ENCODE measurements around the gene NTRK1.

The NTRK1 gene

DNA sequence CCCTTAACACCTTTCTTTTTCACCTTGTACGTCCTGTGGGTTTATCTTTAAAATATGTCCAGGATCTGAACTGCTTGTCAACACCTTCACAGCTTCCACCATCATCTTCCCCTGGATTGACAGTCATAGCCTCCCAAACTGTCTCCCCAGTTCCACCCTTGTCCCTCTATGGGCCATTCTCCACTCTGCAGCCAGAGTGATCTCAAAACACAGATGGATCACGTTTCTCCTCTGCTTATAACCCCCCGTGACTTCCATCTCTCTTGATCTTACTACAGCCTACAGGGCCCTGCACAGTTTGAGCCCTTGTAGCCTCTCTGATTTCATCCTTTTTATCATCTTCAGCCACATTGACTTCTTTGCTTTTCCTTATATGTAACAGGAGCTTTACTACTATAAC, 6.0 kb upstream of the NTRK1 start:
- Histone ChIP-seq H3K79me1 (ENCODE audit: low read length) (no peaks in the 10 kb centered on the region), H3K4ac (ENCODE audit: low read depth, low read length) (no peak overlapping the region), H2AK5ac (ENCODE audit: low read length) (no peak overlapping the region), H4K12ac (ENCODE audit: low read depth, low read length) (no peak overlapping the region), H4K91ac (ENCODE audit: low read depth, low read length) (no peak overlapping the region), H3K27me3 (ENCODE audit: insufficient read depth, low read length) (peaks cover 35% of the 10 kb centered on the region), H3K4me1 (ENCODE audit: control insufficient read depth in 1 of 2, insufficient read depth in 2 of 2, low read length in 2 of 2) (peaks cover 0 to under 1% of the 10 kb centered on the region in 2 experiments), H3K23ac (ENCODE audit: low read length) (no peak overlapping the region), H2BK5ac (ENCODE audit: low read depth, low read length, poor library complexity) (no peak overlapping the region), H3K9ac (ENCODE audit: low read length) (no peak overlapping the region), H2BK12ac (ENCODE audit: low read length) (no peak overlapping the region), H3K79me2 (ENCODE audit: control insufficient read depth, insufficient read depth, low read length, poor library complexity) (no peaks in the 10 kb centered on the region), H3K36me3 (ENCODE audit: control insufficient read depth in 1 of 2, insufficient read depth in 2 of 2, low read length in 2 of 2) (no peaks in the 10 kb centered on the region), H2AFZ (ENCODE audit: insufficient read depth, low read length, poor library complexity) (no peak overlapping the region), H3K4me2 (ENCODE audit: low read length) (no peak overlapping the region), H2BK120ac (ENCODE audit: insufficient read depth, low read length, poor library complexity) (no peak overlapping the region), H3K14ac (ENCODE audit: low read length) (no peak overlapping the region), H3K4me3 (ENCODE audit: low read depth, low read length) (no peak overlapping the region), H3K9me3 (ENCODE audit: insufficient read depth, low read depth, low read length) (peaks cover 11% of the 10 kb centered on the region), H4K8ac (ENCODE audit: low read depth, low read length) (no peak overlapping the region), H3K18ac (ENCODE audit: low read length) (no peak overlapping the region), H3K27ac (ENCODE audit: low read depth, low read length) (no peak overlapping the region)
- no CpG with 5 or more reads among the region's 3 CpGs for WGBS (ENCODE audit: extremely low coverage, insufficient coverage, insufficient read length)
- DNase-seq: no peak

DNA sequence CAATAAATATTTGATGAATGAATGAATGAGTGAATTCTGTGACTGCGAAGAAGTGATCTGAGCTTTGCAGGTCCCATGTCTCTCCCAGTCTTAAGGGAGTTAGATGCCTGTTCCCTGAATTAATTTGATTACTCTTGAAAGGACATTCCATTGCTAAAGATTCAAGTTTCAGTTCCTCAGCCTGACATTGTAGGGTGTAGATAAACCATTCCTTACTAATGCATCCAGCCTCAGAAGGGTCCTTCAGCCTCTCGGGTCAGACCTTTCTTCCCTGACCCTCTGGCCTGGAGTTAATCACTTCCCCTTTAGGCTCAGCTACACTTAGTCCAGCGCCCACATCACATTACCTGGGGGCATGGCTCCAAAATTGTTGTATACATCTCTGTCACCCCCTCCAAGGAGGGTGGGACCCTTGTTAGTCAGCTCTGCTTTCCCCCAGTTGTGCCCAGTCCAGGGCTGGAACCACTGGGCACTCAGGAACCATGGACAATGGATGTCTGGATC, 4.3 kb upstream of the NTRK1 start:
- peaks cover 13% of the 10 kb centered on the region for H3K9me3 ChIP-seq (ENCODE audit: insufficient read depth, low read depth, low read length)
- H4K91ac ChIP-seq (ENCODE audit: low read depth, low read length): no peak overlapping the region
- no peak overlapping the region for H4K8ac ChIP-seq (ENCODE audit: low read depth, low read length)
- no peak overlapping the region for H2AK5ac ChIP-seq (ENCODE audit: low read length)
- no peak overlapping the region for H3K18ac ChIP-seq (ENCODE audit: low read length)
- no peak overlapping the region for H3K4me2 ChIP-seq (ENCODE audit: low read length)
- H2BK5ac ChIP-seq (ENCODE audit: low read depth, low read length, poor library complexity): no peak overlapping the region
- no peak overlapping the region for H4K12ac ChIP-seq (ENCODE audit: low read depth, low read length)
- no peak overlapping the region for H2BK12ac ChIP-seq (ENCODE audit: low read length)
- H3K4me3 ChIP-seq (ENCODE audit: low read depth, low read length): no peak overlapping the region
- no peak overlapping the region for H3K27ac ChIP-seq (ENCODE audit: low read depth, low read length)
- H3K79me2 ChIP-seq (ENCODE audit: control insufficient read depth, insufficient read depth, low read length, poor library complexity): no peaks in the 10 kb centered on the region
- no peak overlapping the region for H3K14ac ChIP-seq (ENCODE audit: low read length)
- peaks cover 4 to 10% of the 10 kb centered on the region in 2 experiments for H3K4me1 ChIP-seq (ENCODE audit: control insufficient read depth in 1 of 2, insufficient read depth in 2 of 2, low read length in 2 of 2)
- WGBS (ENCODE audit: extremely low coverage, insufficient coverage, insufficient read length): no CpG with 5 or more reads among the region's 3 CpGs
- no peak overlapping the region for H3K9ac ChIP-seq (ENCODE audit: low read length)
- H2AFZ ChIP-seq (ENCODE audit: insufficient read depth, low read length, poor library complexity): no peak overlapping the region
- peaks cover 48% of the 10 kb centered on the region for H3K27me3 ChIP-seq (ENCODE audit: insufficient read depth, low read length)
- H3K79me1 ChIP-seq (ENCODE audit: low read length): no peaks in the 10 kb centered on the region
- no peak overlapping the region for H3K4ac ChIP-seq (ENCODE audit: low read depth, low read length)
- no peak overlapping the region for H3K23ac ChIP-seq (ENCODE audit: low read length)
- H3K36me3 ChIP-seq (ENCODE audit: control insufficient read depth in 1 of 2, insufficient read depth in 2 of 2, low read length in 2 of 2): no peaks in the 10 kb centered on the region
- no peak for DNase-seq
- H2BK120ac ChIP-seq (ENCODE audit: insufficient read depth, low read length, poor library complexity): no peak overlapping the region

DNA sequence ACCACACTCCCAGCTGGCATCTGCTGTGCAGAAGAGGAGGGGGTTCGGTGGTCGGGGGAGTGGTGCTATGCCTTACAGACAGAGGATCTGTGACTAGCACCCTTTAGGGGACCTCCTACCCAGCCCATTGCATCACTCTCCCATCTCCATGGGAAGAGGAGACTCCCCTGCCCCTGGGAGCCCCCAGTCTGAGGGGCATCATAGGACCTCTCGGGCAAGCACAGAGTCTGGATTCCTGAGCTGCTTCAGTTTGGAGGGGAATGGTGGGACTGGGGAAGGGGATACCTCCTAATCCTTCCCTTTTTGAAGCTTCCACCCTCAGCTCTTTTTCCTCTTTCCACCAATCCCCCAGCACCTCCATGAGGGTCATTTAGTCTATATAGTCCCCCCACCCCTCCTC, 3.1 kb upstream of the NTRK1 start:
- Histone ChIP-seq H3K4me2 (ENCODE audit: low read length) (no peak overlapping the region), H2AK5ac (ENCODE audit: low read length) (no peak overlapping the region), H3K4me1 (ENCODE audit: control insufficient read depth in 1 of 2, insufficient read depth in 2 of 2, low read length in 2 of 2) (peaks cover 4 to 13% of the 10 kb centered on the region in 2 experiments), H3K36me3 (ENCODE audit: control insufficient read depth in 1 of 2, insufficient read depth in 2 of 2, low read length in 2 of 2) (no peaks in the 10 kb centered on the region), H2BK120ac (ENCODE audit: insufficient read depth, low read length, poor library complexity) (no peak overlapping the region), H3K4ac (ENCODE audit: low read depth, low read length) (no peak overlapping the region), H3K23ac (ENCODE audit: low read length) (no peak overlapping the region), H3K79me1 (ENCODE audit: low read length) (no peaks in the 10 kb centered on the region), H3K9me3 (ENCODE audit: insufficient read depth, low read depth, low read length) (peaks cover 13% of the 10 kb centered on the region), H3K18ac (ENCODE audit: low read length) (no peak overlapping the region), H3K9ac (ENCODE audit: low read length) (no peak overlapping the region), H4K8ac (ENCODE audit: low read depth, low read length) (no peak overlapping the region), H3K27me3 (ENCODE audit: insufficient read depth, low read length) (peaks cover 56% of the 10 kb centered on the region), H4K91ac (ENCODE audit: low read depth, low read length) (no peak overlapping the region), H3K4me3 (ENCODE audit: low read depth, low read length) (no peak overlapping the region), H3K27ac (ENCODE audit: low read depth, low read length) (no peak overlapping the region), H2AFZ (ENCODE audit: insufficient read depth, low read length, poor library complexity) (no peak overlapping the region), H3K79me2 (ENCODE audit: control insufficient read depth, insufficient read depth, low read length, poor library complexity) (no peaks in the 10 kb centered on the region), H3K14ac (ENCODE audit: low read length) (no peak overlapping the region), H4K12ac (ENCODE audit: low read depth, low read length) (no peak overlapping the region), H2BK12ac (ENCODE audit: low read length) (no peak overlapping the region), H2BK5ac (ENCODE audit: low read depth, low read length, poor library complexity) (no peak overlapping the region)
- no CpG with 5 or more reads among the region's 3 CpGs for WGBS (ENCODE audit: extremely low coverage, insufficient coverage, insufficient read length)
- no peak for DNase-seq

DNA sequence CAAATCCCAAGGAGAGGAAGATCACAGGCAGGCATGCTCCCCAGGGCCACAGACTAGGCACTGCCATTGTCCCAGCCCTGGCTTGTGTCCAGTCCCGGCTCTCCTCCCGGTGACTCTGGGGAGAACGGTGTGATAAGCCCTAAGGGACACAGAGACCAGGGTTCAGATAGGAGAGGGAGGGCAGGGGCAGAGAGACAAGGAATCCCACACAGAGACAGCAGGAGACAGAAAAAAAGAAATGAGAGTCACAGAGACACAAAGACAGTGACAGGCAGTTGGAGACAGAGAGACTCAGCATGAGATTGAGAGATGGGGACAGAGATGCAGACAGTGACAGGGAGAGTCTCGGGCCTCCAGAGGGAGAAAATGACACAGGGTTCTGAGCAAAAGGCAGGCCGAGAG, 2.1 kb upstream of the NTRK1 start:
- Histone ChIP-seq H3K4me3 (ENCODE audit: low read depth, low read length) (no peak overlapping the region), H3K9ac (ENCODE audit: low read length) (no peak overlapping the region), H3K9me3 (ENCODE audit: insufficient read depth, low read depth, low read length) (peaks cover 12% of the 10 kb centered on the region), H4K8ac (ENCODE audit: low read depth, low read length) (no peak overlapping the region), H3K79me1 (ENCODE audit: low read length) (no peaks in the 10 kb centered on the region), H3K36me3 (ENCODE audit: control insufficient read depth in 1 of 2, insufficient read depth in 2 of 2, low read length in 2 of 2) (no peaks in the 10 kb centered on the region), H4K12ac (ENCODE audit: low read depth, low read length) (no peak overlapping the region), H3K4me2 (ENCODE audit: low read length) (peak overlapping the region; percentile 20), H3K79me2 (ENCODE audit: control insufficient read depth, insufficient read depth, low read length, poor library complexity) (no peaks in the 10 kb centered on the region), H2AFZ (ENCODE audit: insufficient read depth, low read length, poor library complexity) (no peak overlapping the region), H4K91ac (ENCODE audit: low read depth, low read length) (no peak overlapping the region), H2BK5ac (ENCODE audit: low read depth, low read length, poor library complexity) (no peak overlapping the region), H3K4me1 (ENCODE audit: control insufficient read depth in 1 of 2, insufficient read depth in 2 of 2, low read length in 2 of 2) (peaks cover 8 to 19% of the 10 kb centered on the region in 2 experiments), H2BK12ac (ENCODE audit: low read length) (no peak overlapping the region), H3K27me3 (ENCODE audit: insufficient read depth, low read length) (peaks cover 56% of the 10 kb centered on the region), H3K27ac (ENCODE audit: low read depth, low read length) (no peak overlapping the region), H3K23ac (ENCODE audit: low read length) (no peak overlapping the region), H3K14ac (ENCODE audit: low read length) (no peak overlapping the region), H3K18ac (ENCODE audit: low read length) (no peak overlapping the region), H3K4ac (ENCODE audit: low read depth, low read length) (no peak overlapping the region), H2BK120ac (ENCODE audit: insufficient read depth, low read length, poor library complexity) (no peak overlapping the region), H2AK5ac (ENCODE audit: low read length) (no peak overlapping the region)
- no CpG with 5 or more reads among the region's 5 CpGs for WGBS (ENCODE audit: extremely low coverage, insufficient coverage, insufficient read length)
- no peak for DNase-seq
